HFFc6 (cell line): ENCODE results near the gene FN3K. TPM values are rescaled to one million over a fixed set of nuclear protein-coding genes. Genes with fewer than 3 reads are reported as not detected.
"Not testable (repeated sequence)": the region's sequence is repeated elsewhere in the genome, so short reads cannot be mapped to it uniquely, and the experiment has no call there.

Source experiments
- DNase-seq: peaks from one replicate; pipeline ENCODE4 v3.0.0-alpha.2; 2018
- H3K27ac Mint-ChIP-seq: 2 replicates; pipeline ENCODE4 v1.8.0; 2020; ENCODE audit warnings: mild to moderate bottlenecking, mixed read lengths
- H3K27me3 Mint-ChIP-seq: 2 replicates; pipeline ENCODE4 v1.8.0; 2021; ENCODE audit warnings: mild to moderate bottlenecking, moderate library complexity, mixed read lengths; ENCODE audit not compliant: insufficient read depth
- H3K36me3 Mint-ChIP-seq: 2 replicates; pipeline ENCODE4 v1.8.0; 2021; ENCODE audit warnings: low read depth, mixed read lengths
- H3K4me1 Mint-ChIP-seq: 2 replicates; pipeline ENCODE4 v1.8.0; 2020; ENCODE audit warnings: low read depth, mixed read lengths
- H3K4me3 Mint-ChIP-seq: 2 replicates; pipeline ENCODE4 v1.8.0; 2020; ENCODE audit warnings: mild to moderate bottlenecking, moderate library complexity, mixed read lengths
- H3K9me3 Mint-ChIP-seq: 2 replicates; pipeline ENCODE4 v1.8.0; 2020; ENCODE audit warnings: mild to moderate bottlenecking, mixed read lengths
- CTCF ChIP-seq: fragments of 200-600 bp; sonication (generic); IDR thresholded peaks from 2 replicates; pipeline ENCODE4 v1.5.0; 2021; ENCODE audit warnings: antibody characterized with exemption, mild to moderate bottlenecking
- total RNA-seq, 6 experiments: library from RNA; stranded (reverse); fragmentation: NEBNext Ultra II Directional; extraction: Animal tissue kit (Norgen Biotek cat#: 25700); gene quantifications; 2 replicates in 1 of 6; 3 replicates in 5 of 6; pipeline ENCODE4 v1.2.3, GENCODE V29; 2021

FN3K gene
- total RNA-seq, 6 experiments from 2014 or later, result 0.96 to 2.9 (median 1.6) TPM

- Mint-ChIP-seq H3K4me1 (peaks cover 6% of the 10 kb centered on the region; the same call in 1 of the 2 replicates), H3K36me3 (peaks cover 5% of the 10 kb centered on the region; the same call in 1 of the 2 replicates), H3K4me3 (no peak overlapping the region), H3K9me3 (no peaks in the 10 kb centered on the region), H3K27me3 (no peaks in the 10 kb centered on the region; the same call in 1 of the 2 replicates), H3K27ac (peak overlapping the region; percentile 46; the same call in 1 of the 2 replicates)
- TF ChIP-seq CTCF, result no peak
- DNase-seq, result no peak
Measured at GRCh38 chr17:82780195-82780594, 44.8 kb downstream of the FN3K start.

GRCh38 chr17:82780971-82781893 is 45.8 kb downstream of the FN3K start:
- TF ChIP-seq CTCF, result no peak
- Mint-ChIP-seq H3K4me3 (no peak overlapping the region), H3K27ac (no peak overlapping the region; the same call in 1 of the 2 replicates), H3K27me3 (no peaks in the 10 kb centered on the region; the same call in 1 of the 2 replicates), H3K36me3 (peaks cover 5% of the 10 kb centered on the region; the same call in 1 of the 2 replicates), H3K4me1 (peaks cover 6% of the 10 kb centered on the region; the same call in 1 of the 2 replicates), H3K9me3 (no peaks in the 10 kb centered on the region)
- no peak for DNase-seq

- TF ChIP-seq CTCF, result peak; percentile 97
- Mint-ChIP-seq H3K9me3 (no peaks in the 10 kb centered on the region), H3K27ac (no peak overlapping the region), H3K4me3 (no peak overlapping the region), H3K36me3 (peaks cover 5% of the 10 kb centered on the region; the same call in 1 of the 2 replicates), H3K27me3 (no peaks in the 10 kb centered on the region), H3K4me1 (peaks cover 6% of the 10 kb centered on the region; the same call in 1 of the 2 replicates)
- peak; percentile 60 for DNase-seq
Measured at GRCh38 chr17:82781894-82782274, 46.5 kb downstream of the FN3K start.

- no peak for DNase-seq
- no peak for TF ChIP-seq CTCF
- Mint-ChIP-seq H3K27ac (no peak overlapping the region), H3K4me3 (no peak overlapping the region), H3K36me3 (no peaks in the 10 kb centered on the region), H3K9me3 (no peaks in the 10 kb centered on the region), H3K27me3 (no peaks in the 10 kb centered on the region), H3K4me1 (peaks cover 6% of the 10 kb centered on the region; the same call in 1 of the 2 replicates)
Measured at GRCh38 chr17:82782657-82783207, 47.3 kb downstream of the FN3K start.

- Mint-ChIP-seq H3K36me3 (no peaks in the 10 kb centered on the region), H3K27ac (no peak overlapping the region), H3K27me3 (no peaks in the 10 kb centered on the region), H3K4me1 (peaks cover 6% of the 10 kb centered on the region; the same call in 1 of the 2 replicates), H3K9me3 (no peaks in the 10 kb centered on the region), H3K4me3 (no peak overlapping the region)
- no peak for DNase-seq
- no peak for TF ChIP-seq CTCF
Measured at GRCh38 chr17:82783498-82783897, 48.1 kb downstream of the FN3K start.

- not testable (repeated sequence) for H3K36me3 Mint-ChIP-seq, H3K4me1 Mint-ChIP-seq, H3K9me3 Mint-ChIP-seq, DNase-seq, H3K27ac Mint-ChIP-seq, H3K27me3 Mint-ChIP-seq, H3K4me3 Mint-ChIP-seq
Measured at GRCh38 chr17:82785581-82785980, 50.2 kb downstream of the FN3K start.
